GM23338 (cell line): ENCODE measurements around the gene FAM170A. TPM values are rescaled to one million over a fixed set of nuclear protein-coding genes. Genes with fewer than 3 reads are reported as not detected.

Experiments used
- polyA plus RNA-seq: library from polyadenylated mRNA; unstranded; fragments of >200 nt; fragmentation: Nextera tagmentation; extraction: Ambion mirVana; gene quantifications from 2 replicates; pipeline ENCODE4 v1.2.1, GENCODE V29; 2016
- total RNA-seq: library from RNA; depleted of rRNA; stranded (reverse); fragments of >200 nt; shearing (Covaris generic); gene quantifications from 2 replicates; pipeline ENCODE4 v1.2.3, GENCODE V29; 2014; rRNA removed

Gene FAM170A
- total and polyA plus RNA-seq, 2 experiments from 2014 or later: not detected

Other genes with a start within 250 kb of the FAM170A start
- gene HSD17B4, start 177.1 kb upstream of the FAM170A start, total RNA-seq: 277 and 326 TPM in 2 replicates
- 328 and 332 TPM in 2 replicates for gene HSD17B4, start 177.1 kb upstream of the FAM170A start, polyA plus RNA-seq